Measurements from ENCODE around the gene AREL1. TPM values are rescaled to one million over a fixed set of nuclear protein-coding genes. Genes with fewer than 3 reads are reported as not detected.
A peak's percentile ranks its signal among the peaks of the same experiment; 100 is the strongest.

The AREL1 gene
- total RNA-seq, 1 donor from 2014 or later = 54.6 TPM

- Histone ChIP-seq H3K4me3 (ENCODE audit: insufficient read depth, low read depth, low read length) (no peak overlapping the region), H4K20me1 (ENCODE audit: insufficient read depth, low read length) (no peaks in the 10 kb centered on the region), H3K36me3 (ENCODE audit: insufficient read depth, low read length) (peaks cover 30% of the 10 kb centered on the region), H3K4me2 (ENCODE audit: low read length) (peak overlapping the region; percentile 58), H3K9me3 (ENCODE audit: insufficient read depth, low read depth, low read length) (no peaks in the 10 kb centered on the region), H3K79me2 (ENCODE audit: insufficient read depth, low read length) (no peaks in the 10 kb centered on the region), H3K9ac (ENCODE audit: low read length) (no peak overlapping the region), H3K4me1 (ENCODE audit: insufficient read depth, low read length) (peaks cover 33% of the 10 kb centered on the region), H2AFZ (ENCODE audit: low read depth, low read length) (no peak overlapping the region), H3K27ac (ENCODE audit: low read depth, low read length) (no peak overlapping the region), H3K27me3 (ENCODE audit: insufficient read depth, low read length) (no peaks in the 10 kb centered on the region)
- H3K36me3 Mint-ChIP-seq (ENCODE audit: low read depth, unreplicated experiment) = peaks cover 34% of the 10 kb centered on the region
- DNase-seq (ENCODE audit: low read depth) (no peak), FAIRE-seq (no peak)
- H3K27me3 Mint-ChIP-seq (ENCODE audit: low read depth, unreplicated experiment) = no peaks in the 10 kb centered on the region
- peaks cover 33% of the 10 kb centered on the region for H3K4me1 Mint-ChIP-seq (ENCODE audit: low read depth, unreplicated experiment)
- H3K27ac Mint-ChIP-seq (ENCODE audit: unreplicated experiment) = no peak overlapping the region
- TF ChIP-seq CTCF (IDR thresholded peaks at IDR 0.05; ENCODE audit: insufficient read depth, low read depth, low read length) = no peak
- TF ChIP-seq EZH2 (IDR thresholded peaks at IDR 0.05; ENCODE audit: insufficient read depth, low read length) = no peak
- no peak overlapping the region for H3K4me3 Mint-ChIP-seq (ENCODE audit: unreplicated experiment)
- peaks cover 3% of the 10 kb centered on the region for H3K9me3 Mint-ChIP-seq (ENCODE audit: unreplicated experiment)
Measured at GRCh38 chr14:74660167-74660566, 52.7 kb downstream of the AREL1 start.

- TF ChIP-seq CTCF (IDR thresholded peaks at IDR 0.05; ENCODE audit: insufficient read depth, low read depth, low read length) (no peak), EZH2 (IDR thresholded peaks at IDR 0.05; ENCODE audit: insufficient read depth, low read length) (no peak)
- H3K9me3 Mint-ChIP-seq (ENCODE audit: unreplicated experiment) = peaks cover 3% of the 10 kb centered on the region
- Histone ChIP-seq H4K20me1 (ENCODE audit: insufficient read depth, low read length) (no peaks in the 10 kb centered on the region), H3K9ac (ENCODE audit: low read length) (no peak overlapping the region), H3K4me2 (ENCODE audit: low read length) (peak overlapping the region; percentile 58), H3K79me2 (ENCODE audit: insufficient read depth, low read length) (no peaks in the 10 kb centered on the region), H3K27ac (ENCODE audit: low read depth, low read length) (peak overlapping the region; percentile 19), H3K9me3 (ENCODE audit: insufficient read depth, low read depth, low read length) (no peaks in the 10 kb centered on the region), H3K36me3 (ENCODE audit: insufficient read depth, low read length) (peaks cover 24% of the 10 kb centered on the region), H3K4me1 (ENCODE audit: insufficient read depth, low read length) (peaks cover 33% of the 10 kb centered on the region), H3K4me3 (ENCODE audit: insufficient read depth, low read depth, low read length) (no peak overlapping the region), H3K27me3 (ENCODE audit: insufficient read depth, low read length) (no peaks in the 10 kb centered on the region), H2AFZ (ENCODE audit: low read depth, low read length) (no peak overlapping the region)
- H3K27ac Mint-ChIP-seq (ENCODE audit: unreplicated experiment) = peak overlapping the region; percentile 50
- DNase-seq (ENCODE audit: low read depth) = peak; percentile 60
- peak; percentile 64 for FAIRE-seq
- H3K4me3 Mint-ChIP-seq (ENCODE audit: unreplicated experiment) = no peak overlapping the region
- peaks cover 40% of the 10 kb centered on the region for H3K36me3 Mint-ChIP-seq (ENCODE audit: low read depth, unreplicated experiment)
- peaks cover 33% of the 10 kb centered on the region for H3K4me1 Mint-ChIP-seq (ENCODE audit: low read depth, unreplicated experiment)
- no peaks in the 10 kb centered on the region for H3K27me3 Mint-ChIP-seq (ENCODE audit: low read depth, unreplicated experiment)
Measured at GRCh38 chr14:74658535-74659131, 54.2 kb downstream of the AREL1 start.

- Histone ChIP-seq H2AFZ (ENCODE audit: low read depth, low read length) (no peak overlapping the region), H3K79me2 (ENCODE audit: insufficient read depth, low read length) (no peaks in the 10 kb centered on the region), H3K9ac (ENCODE audit: low read length) (no peak overlapping the region), H3K4me3 (ENCODE audit: insufficient read depth, low read depth, low read length) (no peak overlapping the region), H3K9me3 (ENCODE audit: insufficient read depth, low read depth, low read length) (no peaks in the 10 kb centered on the region), H3K36me3 (ENCODE audit: insufficient read depth, low read length) (peaks cover 11% of the 10 kb centered on the region), H3K4me2 (ENCODE audit: low read length) (no peak overlapping the region), H4K20me1 (ENCODE audit: insufficient read depth, low read length) (no peaks in the 10 kb centered on the region), H3K4me1 (ENCODE audit: insufficient read depth, low read length) (peaks cover 33% of the 10 kb centered on the region), H3K27me3 (ENCODE audit: insufficient read depth, low read length) (no peaks in the 10 kb centered on the region), H3K27ac (ENCODE audit: low read depth, low read length) (no peak overlapping the region)
- no peak overlapping the region for H3K4me3 Mint-ChIP-seq (ENCODE audit: unreplicated experiment)
- H3K27ac Mint-ChIP-seq (ENCODE audit: unreplicated experiment) = no peak overlapping the region
- peaks cover 3% of the 10 kb centered on the region for H3K9me3 Mint-ChIP-seq (ENCODE audit: unreplicated experiment)
- DNase-seq (ENCODE audit: low read depth) = no peak
- peaks cover 31% of the 10 kb centered on the region for H3K4me1 Mint-ChIP-seq (ENCODE audit: low read depth, unreplicated experiment)
- H3K36me3 Mint-ChIP-seq (ENCODE audit: low read depth, unreplicated experiment) = peaks cover 34% of the 10 kb centered on the region
- FAIRE-seq = no peak
- no peaks in the 10 kb centered on the region for H3K27me3 Mint-ChIP-seq (ENCODE audit: low read depth, unreplicated experiment)
- no peak for TF ChIP-seq CTCF (IDR thresholded peaks at IDR 0.05; ENCODE audit: insufficient read depth, low read depth, low read length)
- TF ChIP-seq EZH2 (IDR thresholded peaks at IDR 0.05; ENCODE audit: insufficient read depth, low read length) = no peak
Measured at GRCh38 chr14:74656964-74657363, 55.9 kb downstream of the AREL1 start.

Measured in astrocyte (in vitro differentiated cells and primary cell).